Measurements from ENCODE around the gene CHMP4B. TPM values are rescaled to one million over a fixed set of nuclear protein-coding genes. Genes with fewer than 3 reads are reported as not detected.

CHMP4B gene
- total RNA-seq, 2 donors from 2014 or later, result 75.7 to 85.8 TPM

- intact Hi-C loops (cut with DNase I), result no loop called here
Measured at GRCh38 chr20:33825340-33826269, 14.5 kb downstream of the CHMP4B start.

DNA sequence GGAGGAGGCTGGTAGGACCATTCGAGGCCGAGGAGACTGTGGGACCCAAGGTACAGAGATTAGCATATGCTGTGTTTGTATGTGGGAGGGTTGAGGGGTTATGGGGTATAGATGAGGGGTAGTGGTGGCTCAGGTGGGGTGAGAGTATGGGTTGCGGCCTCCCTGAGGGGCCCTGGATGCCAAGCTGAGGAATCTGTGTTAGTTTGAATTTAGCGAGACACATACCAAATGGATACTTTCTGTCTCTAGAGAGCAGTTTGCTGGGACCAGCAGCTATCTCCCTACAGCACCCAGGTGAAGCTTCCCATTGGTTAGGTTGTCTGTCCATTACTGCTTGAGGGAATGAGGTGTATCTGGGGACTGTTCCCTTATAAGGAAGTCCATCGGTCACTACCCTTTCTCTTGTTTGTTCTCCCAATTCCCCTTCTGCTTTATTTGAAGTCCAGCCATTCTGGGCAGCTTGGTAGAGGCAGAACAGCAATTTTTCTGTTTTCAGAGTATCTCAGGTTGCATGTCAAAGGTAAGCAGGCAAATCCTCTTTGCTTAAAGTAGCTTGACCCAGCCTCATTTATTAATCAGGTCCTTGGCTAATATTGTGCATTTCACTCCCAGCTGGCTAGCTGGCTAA is 15.2 kb downstream of the CHMP4B start:
- peak; percentile 56 for TF ChIP-seq POLR2AphosphoS5 (IDR thresholded peaks at IDR 0.05)
- TF ChIP-seq, protein P1, sequence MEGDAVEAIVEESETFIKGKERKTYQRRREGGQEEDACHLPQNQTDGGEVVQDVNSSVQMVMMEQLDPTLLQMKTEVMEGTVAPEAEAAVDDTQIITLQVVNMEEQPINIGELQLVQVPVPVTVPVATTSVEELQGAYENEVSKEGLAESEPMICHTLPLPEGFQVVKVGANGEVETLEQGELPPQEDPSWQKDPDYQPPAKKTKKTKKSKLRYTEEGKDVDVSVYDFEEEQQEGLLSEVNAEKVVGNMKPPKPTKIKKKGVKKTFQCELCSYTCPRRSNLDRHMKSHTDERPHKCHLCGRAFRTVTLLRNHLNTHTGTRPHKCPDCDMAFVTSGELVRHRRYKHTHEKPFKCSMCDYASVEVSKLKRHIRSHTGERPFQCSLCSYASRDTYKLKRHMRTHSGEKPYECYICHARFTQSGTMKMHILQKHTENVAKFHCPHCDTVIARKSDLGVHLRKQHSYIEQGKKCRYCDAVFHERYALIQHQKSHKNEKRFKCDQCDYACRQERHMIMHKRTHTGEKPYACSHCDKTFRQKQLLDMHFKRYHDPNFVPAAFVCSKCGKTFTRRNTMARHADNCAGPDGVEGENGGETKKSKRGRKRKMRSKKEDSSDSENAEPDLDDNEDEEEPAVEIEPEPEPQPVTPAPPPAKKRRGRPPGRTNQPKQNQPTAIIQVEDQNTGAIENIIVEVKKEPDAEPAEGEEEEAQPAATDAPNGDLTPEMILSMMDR (IDR thresholded peaks at IDR 0.05), result no peak
- H3K27me3 ChIP-seq (replicated peaks; ENCODE audit: insufficient read depth), result no peaks in the 10 kb centered on the region
- DNase-seq (ENCODE audit: low spot score), result peak; percentile 62
- H3K4me3 ChIP-seq, result no peak overlapping the region
- intact Hi-C loops (cut with DNase I), result no loop called here
- no peaks in the 10 kb centered on the region for H3K9me3 ChIP-seq
- H3K4me1 ChIP-seq (replicated peaks), result peaks cover 28% of the 10 kb centered on the region
- H3K36me3 ChIP-seq, result no peaks in the 10 kb centered on the region
- WGBS, result 75% methylated on average over 5 of the region's 5 CpGs
- H3K27ac ChIP-seq, result peak overlapping the region; percentile 77 to 86

More at GRCh38 chr20:33825340-33826269, 14.5 kb downstream of the CHMP4B start:
- WGBS, result 90% methylated on average over 3 of the region's 3 CpGs
- Histone ChIP-seq H3K4me3 (no peak overlapping the region), H3K4me1 (replicated peaks) (peaks cover 28% of the 10 kb centered on the region), H3K27ac (peak overlapping the region; percentile 77 to 86), H3K27me3 (replicated peaks; ENCODE audit: insufficient read depth) (no peaks in the 10 kb centered on the region), H3K9me3 (no peaks in the 10 kb centered on the region), H3K36me3 (no peaks in the 10 kb centered on the region)
- no peak for DNase-seq (ENCODE audit: low spot score)
- TF ChIP-seq POLR2AphosphoS5 (IDR thresholded peaks at IDR 0.05) (no peak), POLR2A (IDR thresholded peaks at IDR 0.05) (no peak)
- TF ChIP-seq, protein P1 (IDR thresholded peaks at IDR 0.05), result no peak

GRCh38 chr20:33827109-33827508 is 16.0 kb downstream of the CHMP4B start:
- peak overlapping the region; percentile 77 to 86 for H3K27ac ChIP-seq
- WGBS, result 63% methylated on average over 2 of the region's 2 CpGs
- no peaks in the 10 kb centered on the region for H3K27me3 ChIP-seq (replicated peaks; ENCODE audit: insufficient read depth)
- no peaks in the 10 kb centered on the region for H3K9me3 ChIP-seq
- no peak overlapping the region for H3K4me3 ChIP-seq
- H3K4me1 ChIP-seq (replicated peaks), result peaks cover 29% of the 10 kb centered on the region
- intact Hi-C loops (cut with DNase I), result no loop called here
- TF ChIP-seq POLR2AphosphoS5 (IDR thresholded peaks at IDR 0.05), result no peak
- TF ChIP-seq, protein P1 (IDR thresholded peaks at IDR 0.05), result no peak
- TF ChIP-seq POLR2A (IDR thresholded peaks at IDR 0.05), result no peak
- no peak for DNase-seq (ENCODE audit: low spot score)
- no peaks in the 10 kb centered on the region for H3K36me3 ChIP-seq

DNA sequence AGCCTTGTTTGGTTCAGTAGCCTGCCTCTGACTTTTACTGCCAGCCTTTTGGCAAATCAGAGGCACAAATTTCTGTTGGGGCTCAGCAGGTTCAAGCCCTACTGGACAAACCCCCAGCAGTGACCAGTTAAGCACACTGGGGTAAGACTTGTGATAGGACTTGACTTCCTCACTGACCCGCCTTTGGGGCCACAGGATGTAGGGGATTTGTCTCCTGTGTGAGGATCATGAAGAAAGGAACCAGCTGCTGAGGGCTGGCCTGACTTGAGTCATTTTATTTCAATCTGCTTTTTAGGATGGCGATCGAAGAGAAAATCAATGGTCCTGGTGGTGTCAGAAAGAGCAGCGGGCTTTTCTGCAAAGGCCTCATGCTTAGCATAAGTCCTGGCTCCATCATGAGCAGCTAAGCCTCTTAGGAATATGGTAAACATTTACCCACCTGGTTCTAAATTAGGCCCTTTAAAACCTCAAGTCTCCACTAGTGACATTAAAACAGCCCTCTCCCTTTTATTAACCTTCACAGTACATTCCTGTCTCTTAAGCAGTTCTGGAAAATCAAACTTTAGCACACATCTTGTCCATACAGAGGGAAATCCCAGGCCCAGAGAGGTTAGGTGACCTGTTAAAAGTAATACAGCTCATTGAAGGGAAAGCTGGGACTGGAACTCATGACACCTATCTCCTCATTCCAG is 16.6 kb downstream of the CHMP4B start:
- WGBS, result 90% methylated on average over 4 of the region's 4 CpGs
- Histone ChIP-seq H3K27me3 (replicated peaks; ENCODE audit: insufficient read depth) (no peaks in the 10 kb centered on the region), H3K9me3 (no peaks in the 10 kb centered on the region), H3K4me3 (no peak overlapping the region), H3K4me1 (replicated peaks) (peaks cover 33% of the 10 kb centered on the region), H3K27ac (peak overlapping the region; percentile 77 to 86), H3K36me3 (no peaks in the 10 kb centered on the region)
- TF ChIP-seq POLR2A (IDR thresholded peaks at IDR 0.05), result no peak
- TF ChIP-seq POLR2AphosphoS5 (IDR thresholded peaks at IDR 0.05), result no peak
- TF ChIP-seq, protein P1 (IDR thresholded peaks at IDR 0.05), result no peak
- DNase-seq (ENCODE audit: low spot score), result no peak
- intact Hi-C loops (cut with DNase I), result no loop called here
